DLD1 (cell line): ENCODE results near the gene RAP1GAP2.
"Not testable (repeated sequence)": the region's sequence is repeated elsewhere in the genome, so short reads cannot be mapped to it uniquely, and the experiment has no call there.

Experiments
- in situ Hi-C: cut with HindIII; loops from 2 replicates; pipeline ENCODE4 v1.10.0; 2017; ENCODE audit warnings: low sequenced_read_pairs

The RAP1GAP2 gene

GRCh38 chr17:3011891-3012290 lies 215.7 kb downstream of the RAP1GAP2 start:
- in situ Hi-C loops: no loop called here

- in situ Hi-C loops: no loop called here
Observed at GRCh38 chr17:3012926-3013581, 216.8 kb downstream of the RAP1GAP2 start.

- in situ Hi-C loops: loop anchor here (5.0 kb wide), 1 partner anchor 164 kb away; no protein-coding TSS in a partner anchor
Observed at GRCh38 chr17:3015890-3016289, 219.7 kb downstream of the RAP1GAP2 start.

- in situ Hi-C loops: loop anchor here (5.0 kb wide), 1 partner anchor 166 kb away; no protein-coding TSS in a partner anchor
Observed at GRCh38 chr17:3017936-3018335, 221.7 kb downstream of the RAP1GAP2 start.

GRCh38 chr17:3019761-3020160 lies 223.5 kb downstream of the RAP1GAP2 start:
- in situ Hi-C loops: loop anchor here (5.0 kb wide), 1 partner anchor 167 kb away; no protein-coding TSS in a partner anchor

GRCh38 chr17:3020381-3020780 lies 224.1 kb downstream of the RAP1GAP2 start:
- in situ Hi-C loops: no loop called here

- in situ Hi-C loops: no loop called here
Observed at GRCh38 chr17:3022197-3022596, 226.0 kb downstream of the RAP1GAP2 start.

GRCh38 chr17:3024346-3024745 lies 228.1 kb downstream of the RAP1GAP2 start:
- in situ Hi-C loops: no loop called here

- in situ Hi-C loops: no loop called here
Observed at GRCh38 chr17:3025421-3026124, 229.3 kb downstream of the RAP1GAP2 start.

- in situ Hi-C loops: no loop called here
Observed at GRCh38 chr17:3026125-3026855, 230.1 kb downstream of the RAP1GAP2 start.

GRCh38 chr17:3026856-3027751 lies 230.9 kb downstream of the RAP1GAP2 start:
- in situ Hi-C loops: no loop called here

GRCh38 chr17:3027786-3028532 lies 231.7 kb downstream of the RAP1GAP2 start:
- in situ Hi-C loops: no loop called here

- in situ Hi-C loops: no loop called here
Observed at GRCh38 chr17:3029213-3029913, 233.1 kb downstream of the RAP1GAP2 start.

- in situ Hi-C loops: no loop called here
Observed at GRCh38 chr17:3030096-3030495, 233.9 kb downstream of the RAP1GAP2 start.

- in situ Hi-C loops: not testable (repeated sequence)
Observed at GRCh38 chr17:3030852-3031470, 234.7 kb downstream of the RAP1GAP2 start.

GRCh38 chr17:3032258-3033247 lies 236.3 kb downstream of the RAP1GAP2 start:
- in situ Hi-C loops: no loop called here

- in situ Hi-C loops: no loop called here
Observed at GRCh38 chr17:3033248-3033640, 237.0 kb downstream of the RAP1GAP2 start.
